ENCODE results near the gene KCNAB3. TPM values are rescaled to one million over a fixed set of nuclear protein-coding genes. Genes with fewer than 3 reads are reported as not detected.

The KCNAB3 gene
- total RNA-seq, 1 donor from 2014 or later: 2.6 TPM

DNA sequence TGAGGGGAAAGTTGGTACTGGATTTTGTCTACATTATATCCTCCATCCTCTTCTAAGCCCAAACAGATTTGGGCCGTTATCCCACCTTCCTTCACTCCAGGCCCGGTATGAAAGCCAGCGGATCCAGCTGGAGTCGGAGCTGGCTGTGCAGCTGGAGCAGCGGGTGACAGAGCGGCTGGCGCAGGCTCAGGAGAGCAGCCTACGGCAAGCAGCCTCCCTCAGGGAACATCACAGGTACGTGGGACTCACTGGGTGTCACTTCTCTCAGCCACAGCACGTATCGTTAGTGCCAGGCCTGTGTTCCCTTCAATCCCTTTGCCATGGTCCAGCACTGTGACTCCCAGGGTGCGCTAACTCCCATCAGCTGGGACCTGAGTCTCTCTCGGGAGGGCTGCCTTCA, 13.6 kb upstream of the KCNAB3 start:
- Mint-ChIP-seq H3K4me1 (ENCODE audit: unreplicated experiment) (no peaks in the 10 kb centered on the region), H3K27ac (ENCODE audit: unreplicated experiment) (no peak overlapping the region), H3K27me3 (ENCODE audit: unreplicated experiment) (no peaks in the 10 kb centered on the region), H3K9me3 (ENCODE audit: unreplicated experiment) (no peaks in the 10 kb centered on the region), H3K36me3 (ENCODE audit: unreplicated experiment) (peaks cover 41% of the 10 kb centered on the region), H3K4me3 (ENCODE audit: unreplicated experiment) (no peak overlapping the region)
- no peak for TF ChIP-seq CTCF (IDR thresholded peaks at IDR 0.05)
- no peak for DNase-seq (ENCODE audit: extremely low spot score, unreplicated experiment)

DNA sequence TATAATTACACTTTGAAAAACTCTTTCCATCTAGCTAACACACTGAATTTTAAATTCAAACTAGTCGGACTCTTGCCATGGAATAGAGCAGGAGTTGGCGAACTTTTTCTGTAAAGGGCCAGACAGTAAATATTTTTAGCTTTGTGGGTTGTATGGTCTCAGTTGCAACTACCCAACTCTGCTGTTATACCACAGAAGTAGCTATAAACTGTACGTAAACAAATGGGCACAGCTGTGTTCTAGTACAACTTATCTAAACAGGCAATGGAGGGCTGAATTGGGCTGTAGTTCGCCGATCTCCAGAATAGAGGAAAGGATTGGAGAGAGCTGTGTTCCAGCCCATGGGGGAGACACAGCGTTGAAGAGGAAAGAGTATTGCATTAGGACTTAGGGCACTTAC, 11.1 kb upstream of the KCNAB3 start:
- peaks cover 38% of the 10 kb centered on the region for H3K36me3 Mint-ChIP-seq (ENCODE audit: unreplicated experiment)
- H3K4me3 Mint-ChIP-seq (ENCODE audit: unreplicated experiment): no peak overlapping the region
- peaks cover 2% of the 10 kb centered on the region for H3K4me1 Mint-ChIP-seq (ENCODE audit: unreplicated experiment)
- TF ChIP-seq CTCF (IDR thresholded peaks at IDR 0.05): no peak
- H3K27me3 Mint-ChIP-seq (ENCODE audit: unreplicated experiment): no peaks in the 10 kb centered on the region
- H3K9me3 Mint-ChIP-seq (ENCODE audit: unreplicated experiment): no peaks in the 10 kb centered on the region
- H3K27ac Mint-ChIP-seq (ENCODE audit: unreplicated experiment): no peak overlapping the region
- no peak for DNase-seq (ENCODE audit: extremely low spot score, unreplicated experiment)

DNA sequence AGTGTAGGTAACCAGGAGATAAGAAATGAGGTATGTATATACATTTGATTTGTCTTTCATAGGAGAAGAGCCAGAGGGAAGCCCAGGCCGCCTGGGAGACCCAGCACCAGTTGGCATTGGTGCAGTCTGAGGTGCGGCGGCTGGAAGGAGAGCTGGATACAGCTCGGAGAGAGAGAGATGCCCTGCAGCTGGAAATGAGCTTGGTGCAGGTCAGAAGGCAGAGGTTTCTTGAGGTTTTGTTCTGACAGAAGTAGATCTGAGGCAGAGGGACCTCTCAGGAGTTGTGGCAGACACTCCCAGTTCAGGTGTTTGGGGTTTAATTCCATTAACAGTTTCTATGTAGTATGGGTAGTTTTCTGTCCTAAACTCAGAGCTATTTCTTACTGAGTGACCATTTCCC, 10.4 kb upstream of the KCNAB3 start:
- TF ChIP-seq CTCF (IDR thresholded peaks at IDR 0.05): no peak
- no peak for DNase-seq (ENCODE audit: extremely low spot score, unreplicated experiment)
- H3K27ac Mint-ChIP-seq (ENCODE audit: unreplicated experiment): no peak overlapping the region
- no peaks in the 10 kb centered on the region for H3K9me3 Mint-ChIP-seq (ENCODE audit: unreplicated experiment)
- H3K4me1 Mint-ChIP-seq (ENCODE audit: unreplicated experiment): peaks cover 7% of the 10 kb centered on the region
- no peaks in the 10 kb centered on the region for H3K27me3 Mint-ChIP-seq (ENCODE audit: unreplicated experiment)
- H3K36me3 Mint-ChIP-seq (ENCODE audit: unreplicated experiment): peaks cover 39% of the 10 kb centered on the region
- no peak overlapping the region for H3K4me3 Mint-ChIP-seq (ENCODE audit: unreplicated experiment)

DNA sequence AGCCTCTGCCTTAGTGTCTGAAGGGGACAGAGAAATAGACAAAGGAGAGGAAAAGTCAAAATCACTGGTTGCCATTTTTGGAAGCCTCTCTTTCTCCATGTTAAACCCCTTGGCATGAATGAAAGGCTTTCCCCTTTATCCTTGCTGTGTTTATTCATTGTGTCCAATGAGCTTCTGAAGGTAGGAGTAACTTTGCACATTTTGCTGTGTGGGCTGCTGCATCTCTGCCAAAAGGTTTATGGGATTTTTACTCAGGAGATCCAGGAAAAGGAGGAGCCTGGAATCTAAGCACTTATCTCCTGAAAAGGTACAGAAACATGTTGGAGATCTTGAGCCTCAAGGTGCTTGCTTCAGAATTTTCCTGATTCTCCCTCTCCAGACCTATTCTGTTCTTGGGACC, 6.2 kb upstream of the KCNAB3 start:
- H3K4me3 Mint-ChIP-seq (ENCODE audit: unreplicated experiment): no peak overlapping the region
- H3K36me3 Mint-ChIP-seq (ENCODE audit: unreplicated experiment): peaks cover 28% of the 10 kb centered on the region
- no peak overlapping the region for H3K27ac Mint-ChIP-seq (ENCODE audit: unreplicated experiment)
- no peak for DNase-seq (ENCODE audit: extremely low spot score, unreplicated experiment)
- H3K4me1 Mint-ChIP-seq (ENCODE audit: unreplicated experiment): peaks cover 35% of the 10 kb centered on the region
- no peaks in the 10 kb centered on the region for H3K9me3 Mint-ChIP-seq (ENCODE audit: unreplicated experiment)
- TF ChIP-seq CTCF (IDR thresholded peaks at IDR 0.05): no peak
- no peaks in the 10 kb centered on the region for H3K27me3 Mint-ChIP-seq (ENCODE audit: unreplicated experiment)

DNA sequence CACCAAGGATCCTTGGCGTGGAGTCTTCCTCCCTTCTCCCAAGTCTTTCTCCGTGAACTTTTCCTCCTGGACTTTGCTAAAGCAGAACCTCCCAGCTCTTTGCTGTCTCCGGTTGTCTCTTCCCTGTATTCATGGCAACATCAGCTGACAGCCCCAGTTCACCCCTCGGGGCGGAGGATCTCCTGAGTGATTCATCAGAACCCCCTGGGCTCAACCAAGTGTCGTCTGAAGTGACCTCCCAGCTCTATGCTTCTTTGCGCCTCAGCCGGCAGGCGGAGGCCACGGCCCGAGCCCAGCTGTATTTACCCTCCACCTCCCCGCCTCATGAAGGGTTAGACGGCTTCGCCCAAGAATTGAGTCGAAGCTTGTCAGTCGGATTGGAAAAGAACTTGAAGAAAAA, 3.3 kb upstream of the KCNAB3 start:
- no peaks in the 10 kb centered on the region for H3K9me3 Mint-ChIP-seq (ENCODE audit: unreplicated experiment)
- peak overlapping the region; percentile 97 for H3K4me3 Mint-ChIP-seq (ENCODE audit: unreplicated experiment)
- no peak for DNase-seq (ENCODE audit: extremely low spot score, unreplicated experiment)
- H3K36me3 Mint-ChIP-seq (ENCODE audit: unreplicated experiment): peaks cover 17% of the 10 kb centered on the region
- H3K4me1 Mint-ChIP-seq (ENCODE audit: unreplicated experiment): peaks cover 48% of the 10 kb centered on the region
- H3K27me3 Mint-ChIP-seq (ENCODE audit: unreplicated experiment): no peaks in the 10 kb centered on the region
- H3K27ac Mint-ChIP-seq (ENCODE audit: unreplicated experiment): peak overlapping the region; percentile 95
- no peak for TF ChIP-seq CTCF (IDR thresholded peaks at IDR 0.05)
